22Rv1 (cell line): ENCODE results near the gene NFIA.

Experiments used
- CTCF ChIP-seq: fragments of 450-650 bp; IDR thresholded peaks from 2 replicates; pipeline ENCODE4 v1.5.1; 2017; ENCODE audit warnings: mild to moderate bottlenecking
- ZFX ChIP-seq: fragments of 450-650 bp; IDR thresholded peaks from 2 replicates; pipeline ENCODE4 v1.6.1; 2017; ENCODE audit warnings: antibody characterized with exemption, borderline replicate concordance

DNA sequence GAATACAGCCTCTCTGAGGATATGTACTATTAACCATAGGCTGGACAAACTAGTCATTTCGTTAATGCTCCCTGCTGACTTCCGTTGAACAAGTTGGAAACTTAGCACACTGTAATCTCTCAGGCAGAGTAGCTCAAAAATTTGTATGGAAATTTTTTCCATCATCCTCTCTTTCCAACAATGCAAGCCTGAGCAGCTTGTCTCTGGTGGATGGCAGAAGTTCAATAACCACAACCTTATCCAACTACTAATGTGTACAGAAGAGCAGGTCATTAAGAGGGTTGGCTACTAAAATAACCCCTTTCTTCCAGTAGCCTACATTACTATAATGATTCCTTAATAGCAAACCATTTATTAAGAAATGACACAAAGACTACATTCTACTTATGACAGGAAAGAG lies 262.3 kb downstream of the NFIA start:
- TF ChIP-seq CTCF, result no peak
- no peak for TF ChIP-seq ZFX
